ENCODE measurements around the gene CFAP46.

- TF ChIP-seq CTCF (IDR thresholded peaks at IDR 0.05; ENCODE audit: control extremely low read depth in 1 of 3, insufficient read depth in 1 of 3, low read depth in 1 of 3, low read length in 3 of 3) (no peak), BACH1 (IDR thresholded peaks at IDR 0.05; ENCODE audit: low read length) (no peak), EP300 (IDR thresholded peaks at IDR 0.05; ENCODE audit: borderline replicate concordance in 1 of 2, low read depth in 2 of 2, low read length in 2 of 2) (no peak), CHD1 (IDR thresholded peaks at IDR 0.05; ENCODE audit: low read depth, low read length) (no peak), RXRA (IDR thresholded peaks at IDR 0.05; ENCODE audit: insufficient read depth, low read depth, low read length) (no peak), POLR2AphosphoS5 (IDR thresholded peaks at IDR 0.05; ENCODE audit: low read depth, low read length) (no peak), EZH2 (IDR thresholded peaks at IDR 0.05; ENCODE audit: low read depth, low read length, severe bottlenecking) (no peak), POLR2A (IDR thresholded peaks at IDR 0.05; ENCODE audit: control extremely low read depth in 1 of 2, low read depth in 2 of 2, low read length in 2 of 2) (no peak), KDM1A (IDR thresholded peaks at IDR 0.05; ENCODE audit: borderline replicate concordance, low read length) (no peak), ZNF274 (IDR thresholded peaks at IDR 0.05; ENCODE audit: borderline replicate concordance, extremely low read depth, low read length) (no peak), CREB1 (IDR thresholded peaks at IDR 0.05) (no peak)
These were observed 30.6 kb downstream of the CFAP46 start for GRCh38 chr10:132911786-132912097.
